ENCODE results near the gene CLDN3.

CLDN3 gene

GRCh38 chr7:73770860-73771670, 995 bp upstream of the CLDN3 start:
- DNase-seq: no peak

GRCh38 chr7:73769481-73770001, 529 bp downstream of the CLDN3 start:
- DNase-seq: no peak

- DNase-seq: no peak
These were observed 1.2 kb downstream of the CLDN3 start for GRCh38 chr7:73768641-73769480.

DNA sequence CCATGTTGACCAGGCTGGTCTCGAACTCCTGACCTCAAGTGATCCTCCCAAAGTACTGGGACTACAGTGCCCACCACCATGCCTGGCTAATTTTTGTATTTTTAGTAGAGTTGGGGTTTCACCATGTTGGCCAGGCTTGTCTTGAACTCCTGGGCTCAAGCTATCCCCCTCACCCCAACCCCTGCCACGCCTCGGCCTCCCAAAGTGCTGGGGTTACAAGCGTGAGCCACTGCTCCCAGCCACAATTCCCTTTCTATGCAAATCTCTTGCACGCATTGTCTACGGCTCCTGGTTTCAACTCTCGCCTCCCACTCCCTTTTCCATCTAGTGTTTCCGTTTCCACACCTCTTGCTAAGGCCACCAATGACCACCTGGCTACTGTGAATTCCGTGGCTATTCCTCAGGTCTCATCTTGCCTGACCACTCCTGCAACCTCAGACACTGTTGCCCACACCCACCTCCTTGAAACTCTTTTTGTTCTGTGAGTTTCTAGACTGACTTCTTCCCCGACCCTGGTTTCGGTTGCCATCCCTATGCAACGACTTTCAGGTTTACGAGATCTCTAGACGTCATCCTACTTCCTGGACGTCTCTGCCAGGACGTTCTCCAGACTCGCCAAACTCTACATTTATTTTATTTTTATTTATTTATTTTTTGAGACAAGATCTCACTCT, 3.4 kb downstream of the CLDN3 start:
- no peak for DNase-seq

GRCh38 chr7:73762659-73762999, 7.4 kb downstream of the CLDN3 start:
- DNase-seq: no peak

GRCh38 chr7:73761854-73762658, 8.0 kb downstream of the CLDN3 start:
- no peak for DNase-seq

GRCh38 chr7:73758581-73759138, 11.4 kb downstream of the CLDN3 start:
- no peak for DNase-seq

- no peak for DNase-seq
These were observed 19.9 kb downstream of the CLDN3 start for GRCh38 chr7:73749931-73750776.

GRCh38 chr7:73746378-73746777, 23.7 kb downstream of the CLDN3 start:
- DNase-seq: no peak

- DNase-seq: no peak
These were observed 27.1 kb downstream of the CLDN3 start for GRCh38 chr7:73742753-73743641.

DNA sequence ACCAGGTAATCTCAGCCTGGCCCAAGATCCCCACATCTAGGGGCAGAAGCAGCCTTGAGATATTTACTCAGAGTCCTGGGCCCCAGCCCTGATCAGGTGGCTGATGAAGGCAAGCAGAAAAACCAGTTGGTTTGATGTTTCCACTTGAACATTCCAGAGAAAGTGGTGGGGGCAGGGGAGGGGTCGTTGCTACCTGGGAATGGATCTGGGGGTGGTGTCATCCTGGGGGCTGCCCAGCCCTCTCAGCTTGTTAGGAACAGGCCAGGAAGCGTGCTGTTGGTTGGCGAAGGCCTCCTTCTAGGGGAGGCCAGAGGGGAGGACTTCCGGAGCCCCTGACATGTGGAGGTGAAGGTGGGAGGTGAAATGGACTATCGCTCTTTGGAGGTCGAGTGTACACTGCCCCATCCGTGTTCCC, 27.7 kb downstream of the CLDN3 start:
- DNase-seq: no peak

DNA sequence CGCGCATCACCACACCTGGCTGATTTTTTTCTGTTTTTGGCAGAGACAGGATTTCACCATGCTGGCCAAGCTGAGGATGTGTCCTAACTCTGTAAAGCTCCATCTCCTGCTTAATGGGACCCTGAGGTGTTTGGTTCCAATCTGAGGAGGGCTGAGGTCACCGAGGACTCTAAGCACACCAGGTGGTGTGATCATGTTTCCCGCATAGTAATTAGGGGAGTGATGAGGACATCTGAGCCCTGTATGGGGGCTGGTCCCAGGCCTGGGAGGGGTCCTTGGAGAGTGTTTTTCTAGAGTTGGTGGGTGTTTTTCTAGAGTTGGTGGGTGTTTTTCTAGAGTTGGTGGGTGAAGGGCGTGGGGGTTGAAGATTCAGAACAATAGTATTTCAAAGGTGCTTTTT, 28.5 kb downstream of the CLDN3 start:
- no peak for DNase-seq

- no peak for DNase-seq
These were observed 29.3 kb downstream of the CLDN3 start for GRCh38 chr7:73740771-73741170.

GRCh38 chr7:73740212-73740611, 29.9 kb downstream of the CLDN3 start:
- DNase-seq: no peak

GRCh38 chr7:73739387-73739767, 30.7 kb downstream of the CLDN3 start:
- no peak for DNase-seq

GRCh38 chr7:73738612-73739386, 31.3 kb downstream of the CLDN3 start, which contains the start of gene ABHD11:
Gene ABHD11 (minus strand): TSS chr7:73738802. CDS start chr7:73738770, 32 bp downstream.
- DNase-seq: peak; percentile 94

- peak; percentile 45 for DNase-seq
These were observed 31.9 kb downstream of the CLDN3 start for GRCh38 chr7:73738220-73738611.

- no peak for DNase-seq
These were observed 32.4 kb downstream of the CLDN3 start for GRCh38 chr7:73737491-73738219.

DNA sequence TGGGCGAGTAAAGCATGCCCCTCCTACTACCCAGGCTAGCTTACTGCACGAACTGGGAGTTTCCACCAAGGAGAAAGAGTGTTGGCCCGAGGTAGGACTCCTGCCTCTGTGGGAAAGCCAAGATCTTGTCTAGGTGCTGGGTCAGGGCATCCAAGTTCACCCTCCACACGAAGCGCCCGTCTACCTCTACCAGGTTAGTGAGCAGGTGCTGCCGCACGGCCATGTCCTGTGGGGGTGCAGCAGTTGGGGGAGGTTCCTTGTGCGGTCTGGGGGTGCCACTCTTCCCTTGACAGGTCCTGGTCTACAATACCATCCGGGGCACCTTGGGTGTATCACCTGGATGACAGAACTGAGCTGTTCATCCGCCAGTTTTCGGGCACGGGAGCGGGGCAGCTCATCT, 33.2 kb downstream of the CLDN3 start:
- DNase-seq: no peak
